ENCODE measurements around the gene BNC2.

Gene BNC2

GRCh38 chr9:16718296-16718695 lies 152.2 kb downstream of the BNC2 start:
- no peak for TF ChIP-seq CTCF (IDR thresholded peaks at IDR 0.05; ENCODE audit: insufficient read depth, low read depth, low read length, missing control alignments)
- no peak overlapping the region for H3K4me3 ChIP-seq (ENCODE audit: low read depth, low read length)
- DNase-seq (ENCODE audit: low read depth) = no peak

DNA sequence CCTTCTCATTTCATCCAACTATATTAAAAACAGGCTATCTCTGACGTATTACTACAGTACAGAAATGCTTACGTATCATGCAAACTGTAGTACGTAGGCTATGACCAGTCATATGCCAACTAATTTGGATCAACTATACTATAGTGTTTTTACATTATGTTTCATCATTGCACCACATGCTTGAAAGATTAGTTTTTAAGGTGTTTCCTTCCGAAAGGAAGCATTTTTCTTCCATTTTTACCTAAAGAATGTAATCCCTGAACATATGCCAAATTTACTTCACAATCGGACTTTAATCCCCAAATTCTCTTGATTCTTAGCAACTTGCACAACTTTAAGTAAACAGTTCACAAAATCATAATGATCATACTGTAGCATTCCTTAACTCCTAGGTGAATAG lies 153.9 kb downstream of the BNC2 start:
- H3K4me3 ChIP-seq (ENCODE audit: low read depth, low read length) = no peak overlapping the region
- no peak for DNase-seq (ENCODE audit: low read depth)
- no peak for TF ChIP-seq CTCF (IDR thresholded peaks at IDR 0.05; ENCODE audit: insufficient read depth, low read depth, low read length, missing control alignments)

DNA sequence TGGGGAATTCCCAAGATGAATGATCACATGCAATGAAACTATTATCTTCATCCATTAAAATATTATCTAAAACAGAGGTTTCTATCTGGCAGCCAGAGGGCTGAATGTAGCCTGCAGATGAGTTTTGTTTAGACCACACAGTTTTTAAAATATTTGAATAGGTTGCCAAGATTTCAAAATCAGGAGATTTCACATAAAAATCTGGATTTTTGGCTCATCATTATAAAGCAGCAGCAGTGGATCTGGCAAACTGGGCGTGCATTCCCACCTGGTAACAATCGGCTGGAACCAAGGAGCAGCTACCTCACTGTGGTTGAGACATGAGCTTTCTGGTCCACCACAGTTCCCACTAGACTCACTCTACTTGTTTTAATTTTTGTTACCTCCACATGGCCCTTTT lies 155.1 kb downstream of the BNC2 start:
- DNase-seq (ENCODE audit: low read depth) = no peak

GRCh38 chr9:16712787-16713186 lies 157.7 kb downstream of the BNC2 start:
- H3K4me3 ChIP-seq (ENCODE audit: low read depth, low read length) = no peak overlapping the region
- DNase-seq (ENCODE audit: low read depth) = no peak
- TF ChIP-seq CTCF (IDR thresholded peaks at IDR 0.05; ENCODE audit: insufficient read depth, low read depth, low read length, missing control alignments) = no peak

More for the DNA sequence above, 155.1 kb downstream of the BNC2 start:
- no peak overlapping the region for H3K4me3 ChIP-seq (ENCODE audit: low read depth, low read length)
- TF ChIP-seq CTCF (IDR thresholded peaks at IDR 0.05; ENCODE audit: insufficient read depth, low read depth, low read length, missing control alignments) = no peak

DNA sequence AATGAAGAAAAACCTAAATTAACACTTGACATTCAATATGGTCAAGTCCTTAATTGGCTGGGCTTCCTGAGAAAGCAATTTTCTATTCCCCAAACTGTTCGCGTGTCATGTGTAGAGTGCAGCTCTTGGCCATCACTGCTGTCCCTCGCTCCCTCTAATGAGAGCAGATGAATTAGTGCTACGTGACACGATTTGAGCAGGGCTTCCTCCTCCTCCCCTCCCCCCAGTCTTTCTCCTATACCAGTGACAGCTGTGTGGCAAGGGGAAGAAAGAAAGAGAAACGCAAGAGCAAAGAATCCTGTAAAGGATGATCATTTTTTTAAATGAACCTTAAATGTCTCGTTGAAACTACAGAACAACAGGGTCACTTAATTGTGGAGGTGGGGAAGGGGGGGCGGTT lies 159.6 kb downstream of the BNC2 start:
- DNase-seq (ENCODE audit: low read depth) = no peak
- no peak overlapping the region for H3K4me3 ChIP-seq (ENCODE audit: low read depth, low read length)

GRCh38 chr9:16709924-16710323 lies 160.5 kb downstream of the BNC2 start:
- DNase-seq (ENCODE audit: low read depth) = no peak
- TF ChIP-seq CTCF (IDR thresholded peaks at IDR 0.05; ENCODE audit: insufficient read depth, low read depth, low read length, missing control alignments) = no peak
- no peak overlapping the region for H3K4me3 ChIP-seq (ENCODE audit: low read depth, low read length)

More for the DNA sequence above, 159.6 kb downstream of the BNC2 start:
- no peak for TF ChIP-seq CTCF (IDR thresholded peaks at IDR 0.05; ENCODE audit: insufficient read depth, low read depth, low read length, missing control alignments)

- DNase-seq (ENCODE audit: low read depth) = no peak
- no peak for TF ChIP-seq CTCF (IDR thresholded peaks at IDR 0.05; ENCODE audit: insufficient read depth, low read depth, low read length, missing control alignments)
- H3K4me3 ChIP-seq (ENCODE audit: low read depth, low read length) = no peak overlapping the region
Measured at GRCh38 chr9:16708656-16709435, 161.6 kb downstream of the BNC2 start.

All from GM12865 (cell line).